Ovary (tissue), 3 donors: Measurements from ENCODE around the gene TNRC6C.

Experiments used
- EP300 ChIP-seq: sonication (generic); formaldehyde crosslinking; IDR thresholded peaks from one replicate; pipeline ENCODE4 v1.6.1; 2017; ENCODE audit warnings: antibody characterized with exemption
- TF ChIP-seq, protein P1 (sequence below), 3 donors: fragments of 450-650 bp in 2 of 3; fragments of 200-600 bp in 1 of 3; IDR thresholded peaks; one replicate each; pipeline versions ENCODE4 v1.5.1 to v1.8.0; 2016 to 2022; ENCODE audit warnings: antibody characterized with exemption in 3 of 3, mild to moderate bottlenecking in 1 of 3
- donor health status: DM: no; HTN: no; CAD: no.

DNA sequence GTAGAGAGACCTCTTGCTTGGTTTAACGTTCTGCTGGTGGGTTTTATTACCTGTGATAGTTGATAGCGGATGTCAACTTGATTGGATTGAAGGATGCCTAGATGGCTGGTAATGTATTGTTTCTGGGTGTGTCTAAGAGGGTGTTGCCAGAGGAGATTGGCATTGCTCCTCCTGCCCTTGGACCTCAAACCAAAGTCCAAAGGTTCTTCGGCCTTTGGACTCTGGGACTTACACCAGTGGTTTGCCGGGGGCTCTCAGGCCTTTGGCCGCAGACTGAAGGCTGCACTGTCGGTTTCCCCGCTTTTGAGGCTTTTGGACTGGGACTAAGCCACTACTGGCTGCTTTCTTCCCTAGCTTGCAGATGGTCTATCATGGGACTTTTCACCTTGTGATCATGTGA lies 17.5 kb upstream of the TNRC6C start:
- TF ChIP-seq, protein P1, sequence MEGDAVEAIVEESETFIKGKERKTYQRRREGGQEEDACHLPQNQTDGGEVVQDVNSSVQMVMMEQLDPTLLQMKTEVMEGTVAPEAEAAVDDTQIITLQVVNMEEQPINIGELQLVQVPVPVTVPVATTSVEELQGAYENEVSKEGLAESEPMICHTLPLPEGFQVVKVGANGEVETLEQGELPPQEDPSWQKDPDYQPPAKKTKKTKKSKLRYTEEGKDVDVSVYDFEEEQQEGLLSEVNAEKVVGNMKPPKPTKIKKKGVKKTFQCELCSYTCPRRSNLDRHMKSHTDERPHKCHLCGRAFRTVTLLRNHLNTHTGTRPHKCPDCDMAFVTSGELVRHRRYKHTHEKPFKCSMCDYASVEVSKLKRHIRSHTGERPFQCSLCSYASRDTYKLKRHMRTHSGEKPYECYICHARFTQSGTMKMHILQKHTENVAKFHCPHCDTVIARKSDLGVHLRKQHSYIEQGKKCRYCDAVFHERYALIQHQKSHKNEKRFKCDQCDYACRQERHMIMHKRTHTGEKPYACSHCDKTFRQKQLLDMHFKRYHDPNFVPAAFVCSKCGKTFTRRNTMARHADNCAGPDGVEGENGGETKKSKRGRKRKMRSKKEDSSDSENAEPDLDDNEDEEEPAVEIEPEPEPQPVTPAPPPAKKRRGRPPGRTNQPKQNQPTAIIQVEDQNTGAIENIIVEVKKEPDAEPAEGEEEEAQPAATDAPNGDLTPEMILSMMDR (IDR thresholded peaks at IDR 0.05), result no peak
- TF ChIP-seq EP300, result no peak
